Glomerular endothelial cell (primary cell): ENCODE measurements around the gene ATL1. TPM values are rescaled to one million over a fixed set of nuclear protein-coding genes. Genes with fewer than 3 reads are reported as not detected.
"Not testable (repeated sequence)": the region's sequence is repeated elsewhere in the genome, so short reads cannot be mapped to it uniquely, and the experiment has no call there.

Experiments
- DNase-seq: peaks from one replicate; pipeline ENCODE4 v3.0.0-alpha.2; 2011; ENCODE audit warnings: low read depth, low spot score; ENCODE audit errors: extremely low read depth
- total RNA-seq: library from RNA; depleted of rRNA; stranded (reverse); fragments of >200 nt; gene quantifications from 2 replicates; pipeline ENCODE4 v1.2.3, GENCODE V29; 2015

The ATL1 gene
- total RNA-seq, 1 donor from 2014 or later: 2.9 TPM

GRCh38 chr14:50647753-50648152 is 87.8 kb downstream of the ATL1 start:
- no peak for DNase-seq

- DNase-seq: no peak
These were observed 89.7 kb downstream of the ATL1 start for GRCh38 chr14:50649691-50650090.

- no peak for DNase-seq
These were observed 96.8 kb downstream of the ATL1 start for GRCh38 chr14:50656776-50657175.

- DNase-seq: no peak
These were observed 97.8 kb downstream of the ATL1 start for GRCh38 chr14:50657753-50658152.

- DNase-seq: no peak
These were observed 98.3 kb downstream of the ATL1 start for GRCh38 chr14:50658203-50658602.

- no peak for DNase-seq
These were observed 99.5 kb downstream of the ATL1 start for GRCh38 chr14:50659327-50659974.

- DNase-seq: not testable (repeated sequence)
These were observed 104.6 kb downstream of the ATL1 start for GRCh38 chr14:50664579-50664978.

- not testable (repeated sequence) for DNase-seq
These were observed 105.4 kb downstream of the ATL1 start for GRCh38 chr14:50665300-50665699.

GRCh38 chr14:50666772-50667683 is 107.1 kb downstream of the ATL1 start:
- DNase-seq: no peak

GRCh38 chr14:50667684-50667995 is 107.7 kb downstream of the ATL1 start:
- no peak for DNase-seq

GRCh38 chr14:50667996-50668825 is 108.3 kb downstream of the ATL1 start, which contains the start of gene SAV1:
TSS of gene SAV1 (minus strand) at chr14:50668306. CDS start at chr14:50667967, 339 bp downstream.
- DNase-seq: no peak

- DNase-seq: no peak
These were observed 108.8 kb downstream of the ATL1 start for GRCh38 chr14:50668826-50669143.

GRCh38 chr14:50669441-50669986 is 109.6 kb downstream of the ATL1 start:
- DNase-seq: no peak

- no peak for DNase-seq
These were observed 110.4 kb downstream of the ATL1 start for GRCh38 chr14:50670196-50670865.

- no peak for DNase-seq
These were observed 110.9 kb downstream of the ATL1 start for GRCh38 chr14:50670866-50671256.

GRCh38 chr14:50675597-50675996 is 115.7 kb downstream of the ATL1 start:
- no peak for DNase-seq

GRCh38 chr14:50676814-50677516 is 117.0 kb downstream of the ATL1 start:
- no peak for DNase-seq

- no peak for DNase-seq
These were observed 117.7 kb downstream of the ATL1 start for GRCh38 chr14:50677527-50678063.

GRCh38 chr14:50678163-50678562 is 118.2 kb downstream of the ATL1 start:
- DNase-seq: no peak

- no peak for DNase-seq
These were observed 119.7 kb downstream of the ATL1 start for GRCh38 chr14:50679674-50680073.
